NB4 (cell line): ENCODE results near the gene ADAP2.
A peak's percentile ranks its signal among the peaks of the same experiment; 100 is the strongest.

Source experiments
- MYC ChIP-seq: IDR thresholded peaks from 2 replicates; pipeline ENCODE4 v1.6.1; 2011; ENCODE audit warnings: low read depth, low read length
- POLR2A ChIP-seq: IDR thresholded peaks from 2 replicates; pipeline ENCODE4 v1.6.1; 2011; ENCODE audit warnings: mild to moderate bottlenecking; ENCODE audit not compliant: insufficient read length; ENCODE audit errors: extremely low read depth
- TF ChIP-seq, protein P1 (sequence below): IDR thresholded peaks from 2 replicates; pipeline ENCODE4 v1.6.1; 2011; ENCODE audit warnings: low read depth, low read length
- TF ChIP-seq, protein P2 (sequence below): IDR thresholded peaks from one replicate; pipeline ENCODE4 v1.5.1; 2012; ENCODE audit warnings: low read depth, low read length

GRCh38 chr17:30969989-30970830, 48.5 kb downstream of the ADAP2 start:
- TF ChIP-seq, protein P1, sequence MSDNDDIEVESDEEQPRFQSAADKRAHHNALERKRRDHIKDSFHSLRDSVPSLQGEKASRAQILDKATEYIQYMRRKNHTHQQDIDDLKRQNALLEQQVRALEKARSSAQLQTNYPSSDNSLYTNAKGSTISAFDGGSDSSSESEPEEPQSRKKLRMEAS = no peak
- TF ChIP-seq, protein P2, sequence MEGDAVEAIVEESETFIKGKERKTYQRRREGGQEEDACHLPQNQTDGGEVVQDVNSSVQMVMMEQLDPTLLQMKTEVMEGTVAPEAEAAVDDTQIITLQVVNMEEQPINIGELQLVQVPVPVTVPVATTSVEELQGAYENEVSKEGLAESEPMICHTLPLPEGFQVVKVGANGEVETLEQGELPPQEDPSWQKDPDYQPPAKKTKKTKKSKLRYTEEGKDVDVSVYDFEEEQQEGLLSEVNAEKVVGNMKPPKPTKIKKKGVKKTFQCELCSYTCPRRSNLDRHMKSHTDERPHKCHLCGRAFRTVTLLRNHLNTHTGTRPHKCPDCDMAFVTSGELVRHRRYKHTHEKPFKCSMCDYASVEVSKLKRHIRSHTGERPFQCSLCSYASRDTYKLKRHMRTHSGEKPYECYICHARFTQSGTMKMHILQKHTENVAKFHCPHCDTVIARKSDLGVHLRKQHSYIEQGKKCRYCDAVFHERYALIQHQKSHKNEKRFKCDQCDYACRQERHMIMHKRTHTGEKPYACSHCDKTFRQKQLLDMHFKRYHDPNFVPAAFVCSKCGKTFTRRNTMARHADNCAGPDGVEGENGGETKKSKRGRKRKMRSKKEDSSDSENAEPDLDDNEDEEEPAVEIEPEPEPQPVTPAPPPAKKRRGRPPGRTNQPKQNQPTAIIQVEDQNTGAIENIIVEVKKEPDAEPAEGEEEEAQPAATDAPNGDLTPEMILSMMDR = peak; percentile 35
- TF ChIP-seq POLR2A (no peak), MYC (no peak)
